ENCODE data around the gene AP3B1. TPM values are rescaled to one million over a fixed set of nuclear protein-coding genes. Genes with fewer than 3 reads are reported as not detected.
A peak's percentile ranks its signal among the peaks of the same experiment; 100 is the strongest.

AP3B1 gene
- total RNA-seq, 2 donors from 2014 or later, result 53.4 to 74.0 TPM

GRCh38 chr5:78162253-78162862, 132.1 kb downstream of the AP3B1 start:
- Mint-ChIP-seq H3K4me3 (no peak overlapping the region), H3K9me3 (peaks cover 4% of the 10 kb centered on the region), H3K27me3 (ENCODE audit: insufficient read depth) (no peaks in the 10 kb centered on the region), H3K4me1 (no peaks in the 10 kb centered on the region), H3K27ac (no peak overlapping the region), H3K36me3 (ENCODE audit: low read depth) (peaks cover 26% of the 10 kb centered on the region)
- H3K9me3 ChIP-seq (ENCODE audit: control insufficient read depth, low read length), result no peaks in the 10 kb centered on the region
- no peak overlapping the region for H3K27ac ChIP-seq (ENCODE audit: low read depth, low read length)
- DNase-seq, result no peak
- no peaks in the 10 kb centered on the region for H3K4me1 ChIP-seq (ENCODE audit: control insufficient read depth, insufficient read depth, low read length)
- peak; percentile 90 for TF ChIP-seq CTCF (conservative IDR thresholded peaks at IDR 0.05)
- 90 to 100% methylated on average over 1 to 3 of the region's 3 CpGs for WGBS, 2 experiments (ENCODE audit: insufficient coverage in 1 of 2, insufficient read length in 1 of 2)
- H3K4me3 ChIP-seq (ENCODE audit: low read length), result no peak overlapping the region
- H3K27me3 ChIP-seq (ENCODE audit: control insufficient read depth, insufficient read depth, low read length, poor library complexity, severe bottlenecking), result no peaks in the 10 kb centered on the region
- peaks cover 8% of the 10 kb centered on the region for H3K36me3 ChIP-seq (ENCODE audit: control insufficient read depth, insufficient read depth, low read length)
- no peak overlapping the region for H3K9ac ChIP-seq (ENCODE audit: extremely low read depth, low read length, poor library complexity, severe bottlenecking)

GRCh38 chr5:78157001-78157400, 137.5 kb downstream of the AP3B1 start:
- no peaks in the 10 kb centered on the region for H3K27me3 Mint-ChIP-seq (ENCODE audit: insufficient read depth)
- no peaks in the 10 kb centered on the region for H3K27me3 ChIP-seq (ENCODE audit: control insufficient read depth, insufficient read depth, low read length, poor library complexity, severe bottlenecking)
- no peak for TF ChIP-seq CTCF (conservative IDR thresholded peaks at IDR 0.05)
- no peak overlapping the region for H3K27ac Mint-ChIP-seq
- DNase-seq, result no peak
- no peak overlapping the region for H3K27ac ChIP-seq (ENCODE audit: low read depth, low read length)
- H3K9ac ChIP-seq (ENCODE audit: extremely low read depth, low read length, poor library complexity, severe bottlenecking), result no peak overlapping the region
- H3K9me3 ChIP-seq (ENCODE audit: control insufficient read depth, low read length), result peaks cover 4% of the 10 kb centered on the region
- no peaks in the 10 kb centered on the region for H3K4me1 ChIP-seq (ENCODE audit: control insufficient read depth, insufficient read depth, low read length)
- peaks cover 10% of the 10 kb centered on the region for H3K9me3 Mint-ChIP-seq
- H3K36me3 ChIP-seq (ENCODE audit: control insufficient read depth, insufficient read depth, low read length), result peaks cover 44% of the 10 kb centered on the region
- no peaks in the 10 kb centered on the region for H3K4me1 Mint-ChIP-seq
- peaks cover 63% of the 10 kb centered on the region for H3K36me3 Mint-ChIP-seq (ENCODE audit: low read depth)
- no peak overlapping the region for H3K4me3 Mint-ChIP-seq
- 92% methylated on average over 1 of the region's 1 CpG; no CpG with 5 or more reads in 1 of the 2 experiments for WGBS, 2 experiments (ENCODE audit: insufficient coverage in 1 of 2, insufficient read length in 1 of 2)
- H3K4me3 ChIP-seq (ENCODE audit: low read length), result no peak overlapping the region

- Mint-ChIP-seq H3K9me3 (peaks cover 11% of the 10 kb centered on the region), H3K27me3 (ENCODE audit: insufficient read depth) (no peaks in the 10 kb centered on the region), H3K27ac (no peak overlapping the region), H3K4me3 (no peak overlapping the region), H3K36me3 (ENCODE audit: low read depth) (peaks cover 47% of the 10 kb centered on the region), H3K4me1 (no peaks in the 10 kb centered on the region)
- Histone ChIP-seq H3K4me1 (ENCODE audit: control insufficient read depth, insufficient read depth, low read length) (no peaks in the 10 kb centered on the region), H3K36me3 (ENCODE audit: control insufficient read depth, insufficient read depth, low read length) (peaks cover 53% of the 10 kb centered on the region), H3K9ac (ENCODE audit: extremely low read depth, low read length, poor library complexity, severe bottlenecking) (no peak overlapping the region), H3K27me3 (ENCODE audit: control insufficient read depth, insufficient read depth, low read length, poor library complexity, severe bottlenecking) (no peaks in the 10 kb centered on the region), H3K27ac (ENCODE audit: low read depth, low read length) (no peak overlapping the region), H3K9me3 (ENCODE audit: control insufficient read depth, low read length) (peaks cover 4% of the 10 kb centered on the region), H3K4me3 (ENCODE audit: low read length) (no peak overlapping the region)
- no peak for TF ChIP-seq CTCF (conservative IDR thresholded peaks at IDR 0.05)
- no peak for DNase-seq
- WGBS, 2 experiments (ENCODE audit: insufficient coverage in 1 of 2, insufficient read length in 1 of 2), result 100% methylated on average over 2 of the region's 3 CpGs; no CpG with 5 or more reads in 1 of the 2 experiments
Observed at GRCh38 chr5:78151594-78152271, 142.8 kb downstream of the AP3B1 start.
